GM12873 (cell line): ENCODE data around the gene CA5B.

Experiments
- TF ChIP-seq, protein P1 (sequence below): IDR thresholded peaks from 2 replicates; pipeline ENCODE4 v1.5.1; 2012; ENCODE audit warnings: low read depth, mild to moderate bottlenecking, moderate library complexity, low read length, control low read depth; ENCODE audit not compliant: insufficient read depth; ENCODE audit errors: missing control alignments

Gene CA5B

DNA sequence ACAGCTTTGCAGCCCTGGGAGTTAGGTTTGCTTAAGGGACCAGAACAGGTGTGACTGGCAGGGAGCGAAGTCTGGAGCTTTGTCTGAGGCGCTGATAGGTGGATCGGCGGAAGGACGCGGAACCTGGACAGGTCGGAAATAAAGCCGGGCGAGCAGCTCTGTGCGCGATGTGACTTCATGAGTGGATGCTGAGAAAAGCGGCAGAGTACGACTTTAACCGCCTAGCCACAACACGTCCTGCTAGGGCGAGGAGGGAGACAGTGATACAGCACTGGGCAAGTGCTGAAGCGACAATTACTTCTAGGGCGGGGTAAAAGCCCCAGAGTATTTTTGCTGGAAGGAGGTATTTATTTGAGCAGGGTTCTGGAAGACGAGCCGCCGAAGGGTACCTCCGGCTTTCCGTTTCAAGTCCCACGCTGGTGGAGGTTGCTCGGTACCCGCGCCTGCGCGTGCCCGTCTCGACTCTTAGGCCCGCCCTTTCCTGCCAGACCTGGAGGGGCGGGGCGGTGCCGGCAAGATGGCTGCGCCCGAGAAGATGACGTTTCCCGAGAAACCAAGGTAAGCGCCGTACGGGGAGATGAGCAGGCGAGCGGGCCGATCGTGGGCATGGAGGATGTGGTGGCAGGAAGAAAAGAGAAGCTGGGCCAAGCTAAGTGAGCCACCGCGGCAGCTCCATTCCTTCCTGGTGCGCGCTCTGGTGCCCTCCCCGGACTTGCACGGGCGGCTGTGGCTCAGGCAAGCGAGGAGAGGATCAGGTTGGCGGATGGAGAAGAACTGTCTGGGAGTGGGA, 52.1 kb downstream of the CA5B start, which contains the start of gene ZRSR2:
ZRSR2 (plus strand) TSS at position 506 of the 790 bp plus-strand sequence; CDS start at position 518, 12 bp downstream.
- TF ChIP-seq, protein P1, sequence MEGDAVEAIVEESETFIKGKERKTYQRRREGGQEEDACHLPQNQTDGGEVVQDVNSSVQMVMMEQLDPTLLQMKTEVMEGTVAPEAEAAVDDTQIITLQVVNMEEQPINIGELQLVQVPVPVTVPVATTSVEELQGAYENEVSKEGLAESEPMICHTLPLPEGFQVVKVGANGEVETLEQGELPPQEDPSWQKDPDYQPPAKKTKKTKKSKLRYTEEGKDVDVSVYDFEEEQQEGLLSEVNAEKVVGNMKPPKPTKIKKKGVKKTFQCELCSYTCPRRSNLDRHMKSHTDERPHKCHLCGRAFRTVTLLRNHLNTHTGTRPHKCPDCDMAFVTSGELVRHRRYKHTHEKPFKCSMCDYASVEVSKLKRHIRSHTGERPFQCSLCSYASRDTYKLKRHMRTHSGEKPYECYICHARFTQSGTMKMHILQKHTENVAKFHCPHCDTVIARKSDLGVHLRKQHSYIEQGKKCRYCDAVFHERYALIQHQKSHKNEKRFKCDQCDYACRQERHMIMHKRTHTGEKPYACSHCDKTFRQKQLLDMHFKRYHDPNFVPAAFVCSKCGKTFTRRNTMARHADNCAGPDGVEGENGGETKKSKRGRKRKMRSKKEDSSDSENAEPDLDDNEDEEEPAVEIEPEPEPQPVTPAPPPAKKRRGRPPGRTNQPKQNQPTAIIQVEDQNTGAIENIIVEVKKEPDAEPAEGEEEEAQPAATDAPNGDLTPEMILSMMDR = no peak

DNA sequence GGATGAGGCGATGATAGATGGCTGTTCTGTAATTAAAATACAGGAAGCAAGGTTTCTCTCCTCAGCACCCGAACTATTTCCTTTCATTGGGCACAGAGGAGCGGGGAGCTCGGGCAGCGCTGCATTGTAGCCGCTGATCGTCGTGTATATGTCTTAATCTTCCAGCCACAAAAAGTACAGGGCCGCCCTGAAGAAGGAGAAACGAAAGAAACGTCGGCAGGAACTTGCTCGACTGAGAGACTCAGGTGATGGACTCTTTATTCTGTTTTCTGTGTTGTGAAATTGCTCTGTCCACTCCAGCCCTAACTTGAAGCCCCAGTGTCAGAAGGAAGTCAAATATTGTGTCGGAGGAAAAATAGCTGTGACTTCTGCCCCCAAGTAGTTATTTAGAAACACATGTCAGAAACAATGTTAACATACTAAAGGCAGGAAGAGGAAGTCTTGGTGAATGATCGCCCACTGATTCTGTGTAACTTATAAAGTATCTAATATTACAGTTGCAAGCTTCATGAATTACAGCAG, 52.8 kb downstream of the CA5B start:
- TF ChIP-seq, protein P1 = no peak

DNA sequence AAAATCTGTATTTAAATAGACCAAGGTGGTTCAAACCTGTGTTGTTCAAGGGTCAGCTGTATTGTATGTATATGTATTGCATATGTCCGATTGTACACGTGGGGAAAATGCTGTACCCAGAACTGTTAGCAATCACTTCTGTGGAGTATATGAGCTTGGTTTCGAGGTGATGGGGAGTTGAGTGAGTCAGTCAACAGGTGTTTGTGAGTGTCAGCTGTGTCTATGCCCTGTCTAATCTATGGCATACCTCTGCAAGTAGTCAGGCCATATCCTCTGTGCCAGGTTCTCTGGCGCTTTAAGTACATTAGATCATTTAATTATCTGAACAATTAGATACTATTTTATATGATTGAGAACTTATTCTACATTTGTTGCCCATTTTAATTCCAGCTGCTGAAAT, 59.6 kb downstream of the CA5B start:
- TF ChIP-seq, protein P1 = no peak

DNA sequence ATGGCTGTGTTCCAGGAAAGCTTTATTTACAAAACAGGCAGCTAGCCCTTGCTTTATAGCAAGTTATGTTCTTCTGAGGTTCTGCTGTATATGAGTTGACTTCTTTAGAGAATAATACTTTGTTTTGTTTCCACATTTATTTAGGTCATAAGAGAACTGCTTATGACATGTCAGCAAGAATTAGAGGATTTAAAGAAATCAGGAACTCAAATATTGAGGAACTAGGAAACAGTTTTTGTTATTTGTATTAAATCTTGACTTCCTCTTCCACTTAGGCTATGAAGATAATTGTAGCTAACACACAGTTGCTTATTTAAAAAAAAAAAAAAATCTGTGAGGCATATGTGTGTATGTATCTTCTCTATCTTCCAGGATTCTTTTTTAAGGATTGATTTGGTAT, 66.5 kb downstream of the CA5B start:
- TF ChIP-seq, protein P1 = no peak

DNA sequence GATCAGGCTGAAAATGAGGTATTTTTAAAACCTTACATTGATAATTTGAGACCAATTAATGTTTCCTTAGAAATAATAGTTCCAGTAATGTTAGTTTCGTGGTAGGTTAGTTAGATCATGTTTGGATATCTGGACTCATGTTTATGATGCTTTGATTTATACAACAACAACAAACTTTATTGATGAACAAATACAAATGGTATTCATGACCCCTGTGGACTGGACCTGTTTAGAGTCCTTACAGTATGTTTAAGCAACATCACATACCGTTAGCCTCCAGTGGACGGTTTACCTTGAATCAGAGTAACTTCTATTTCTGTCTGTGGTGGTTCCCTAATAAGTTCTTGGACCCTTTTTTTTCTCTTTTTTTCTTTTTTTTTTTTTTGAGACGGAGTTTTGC, 70.2 kb downstream of the CA5B start:
- TF ChIP-seq, protein P1 = no peak

DNA sequence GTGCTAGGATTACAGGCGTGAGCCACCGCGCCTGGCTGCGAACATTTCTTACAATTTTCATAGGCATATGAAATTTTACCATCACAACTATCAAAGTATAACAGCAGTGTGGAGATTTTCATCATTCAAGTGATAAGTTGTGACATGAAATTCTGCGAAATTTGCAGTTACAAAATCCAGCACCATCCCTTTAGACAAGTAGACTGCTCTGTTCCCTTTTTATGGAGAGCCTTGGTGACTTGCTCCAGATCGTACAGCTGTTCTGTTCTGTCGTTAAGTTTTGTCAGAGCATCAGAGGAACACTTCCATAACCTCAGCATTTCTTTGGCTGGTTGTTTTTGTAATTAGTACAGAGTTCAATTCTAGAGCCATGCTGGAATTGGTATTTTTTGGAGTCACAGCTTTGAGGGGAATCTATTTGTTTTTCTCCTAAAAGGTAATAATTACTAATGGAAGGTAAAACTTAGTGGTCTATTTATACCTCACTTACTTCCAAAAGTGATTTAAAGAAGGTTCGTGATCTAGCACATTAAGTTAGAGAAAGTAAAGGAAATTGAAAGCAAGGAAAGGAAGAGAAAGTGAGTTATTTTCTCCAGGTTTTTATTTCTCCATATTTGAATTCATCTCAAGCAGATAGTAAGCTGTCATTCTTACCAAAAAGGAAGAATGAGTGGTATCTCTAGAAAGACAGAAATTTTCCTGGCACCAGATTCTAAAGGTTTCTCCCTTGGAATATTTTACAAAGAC, 74.3 kb downstream of the CA5B start:
- TF ChIP-seq, protein P1 = no peak

DNA sequence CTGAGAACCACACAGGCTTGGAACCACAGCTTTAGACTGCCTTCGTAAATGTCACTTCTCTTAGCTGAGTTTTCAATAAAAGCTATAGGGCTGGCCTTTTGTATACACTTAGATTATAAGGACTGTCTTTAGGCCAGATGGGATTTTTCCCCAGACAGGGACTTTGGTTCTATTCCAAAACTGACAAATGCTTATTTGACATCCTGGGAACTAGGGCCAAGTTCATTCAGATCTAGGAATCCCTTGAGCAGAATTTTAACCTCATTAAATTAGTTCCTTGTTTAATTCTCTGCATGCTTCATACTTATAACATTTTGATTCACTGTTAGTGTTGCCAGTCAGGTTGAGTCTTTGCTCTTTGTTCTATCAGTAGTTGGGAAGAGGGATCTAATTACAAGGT, 75.3 kb downstream of the CA5B start:
- TF ChIP-seq, protein P1 = no peak
